Ascending aorta (tissue), 2 donors: ENCODE data around the gene WDR86. TPM values are rescaled to one million over a fixed set of nuclear protein-coding genes. Genes with fewer than 3 reads are reported as not detected.

ENCODE experiments used
- DNase-seq, 2 donors: peaks; one replicate each; pipeline ENCODE4 v3.0.0-alpha.2; 2019; ENCODE audit warnings: low spot score in 2 of 2
- H3K27ac ChIP-seq, 2 donors: fragments of 200-600 bp; sonication (generic); one replicate each; pipeline ENCODE4 v1.5.1; 2016 to 2017; ENCODE audit warnings: mild to moderate bottlenecking in 1 of 2
- H3K27me3 ChIP-seq: fragments of 200-600 bp; sonication (generic); one replicate; pipeline ENCODE4 v1.5.1; 2017
- H3K36me3 ChIP-seq, 2 donors: fragments of 200-600 bp; sonication (generic); one replicate each; pipeline ENCODE4 v1.5.1; 2016
- H3K4me1 ChIP-seq, 2 donors: fragments of 200-600 bp; sonication (generic); one replicate each; pipeline ENCODE4 v1.5.1; 2016 to 2017; ENCODE audit warnings: mild to moderate bottlenecking in 1 of 2
- H3K4me3 ChIP-seq, 2 donors: fragments of 200-600 bp; sonication (generic); one replicate each; pipeline ENCODE4 v1.5.1; 2016 to 2017; ENCODE audit warnings: mild to moderate bottlenecking in 1 of 2
- H3K9me3 ChIP-seq, 2 donors: fragments of 200-600 bp; sonication (generic); one replicate each; pipeline ENCODE4 v1.5.1; 2016
- CTCF ChIP-seq, 3 experiments: fragments of 200-600 bp in 2 of 3; fragments of 450-650 bp in 1 of 3; sonication (generic) in 2 of 3; IDR thresholded peaks; one replicate each; pipeline ENCODE4 v1.5.1; 2016 to 2019; ENCODE audit warnings: antibody characterized with exemption in 3 of 3, mild to moderate bottlenecking in 1 of 3, moderate library complexity in 1 of 3
- intact Hi-C: fragments of 100-400 bp; cut with DNase I; formaldehyde crosslinking; loops from one replicate; pipeline ENCODE4 v1.15.1; 2023
- total RNA-seq: library from RNA; depleted of rRNA; stranded (reverse); fragments of >200 nt; gene quantifications from one replicate; pipeline ENCODE4 v1.1.0, GENCODE V29; 2016

The WDR86 gene
- total RNA-seq, 1 donor from 2014 or later: 4.0 TPM

DNA sequence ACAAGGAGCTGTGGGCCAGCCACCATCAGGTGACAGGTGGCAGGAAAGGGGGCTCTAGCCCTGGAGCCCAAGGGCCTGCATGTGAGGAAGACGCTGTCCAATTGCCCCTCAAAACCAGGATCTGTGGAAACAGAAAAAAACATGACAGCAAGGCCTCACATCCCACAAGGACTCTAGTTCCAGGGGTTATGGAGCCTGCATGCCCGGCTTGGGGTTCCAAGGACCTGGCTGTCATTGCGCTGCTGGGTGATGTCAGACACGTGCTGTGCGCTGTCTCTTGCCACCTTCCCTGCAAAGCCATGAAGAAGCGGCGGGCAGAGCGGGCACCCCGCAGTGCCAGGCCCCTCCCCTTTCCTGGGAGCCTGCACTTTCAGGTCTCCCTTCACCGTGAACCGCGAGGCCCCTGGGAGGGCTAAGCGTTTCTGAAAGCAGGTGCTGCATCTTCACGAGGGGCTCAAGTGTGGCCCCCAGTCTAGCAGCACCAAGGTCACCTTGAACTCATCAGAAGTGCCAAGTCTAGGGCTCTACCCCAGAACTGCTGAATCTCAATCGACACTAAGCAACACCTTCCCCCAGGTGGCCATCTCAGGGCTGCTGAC lies 45.2 kb upstream of the WDR86 start:
- no peak for DNase-seq
- no peaks in the 10 kb centered on the region for H3K36me3 ChIP-seq
- H3K27ac ChIP-seq: no peak overlapping the region
- H3K27me3 ChIP-seq: no peaks in the 10 kb centered on the region
- H3K9me3 ChIP-seq: no peaks in the 10 kb centered on the region
- intact Hi-C loops: loop anchor here (10.0 kb wide), 1 partner anchor 300 kb away; no protein-coding TSS in a partner anchor
- H3K4me1 ChIP-seq: peaks cover 4 to 8% of the 10 kb centered on the region in 2 donors
- no peak overlapping the region for H3K4me3 ChIP-seq
- TF ChIP-seq CTCF (IDR thresholded peaks at IDR 0.05): no peak

DNA sequence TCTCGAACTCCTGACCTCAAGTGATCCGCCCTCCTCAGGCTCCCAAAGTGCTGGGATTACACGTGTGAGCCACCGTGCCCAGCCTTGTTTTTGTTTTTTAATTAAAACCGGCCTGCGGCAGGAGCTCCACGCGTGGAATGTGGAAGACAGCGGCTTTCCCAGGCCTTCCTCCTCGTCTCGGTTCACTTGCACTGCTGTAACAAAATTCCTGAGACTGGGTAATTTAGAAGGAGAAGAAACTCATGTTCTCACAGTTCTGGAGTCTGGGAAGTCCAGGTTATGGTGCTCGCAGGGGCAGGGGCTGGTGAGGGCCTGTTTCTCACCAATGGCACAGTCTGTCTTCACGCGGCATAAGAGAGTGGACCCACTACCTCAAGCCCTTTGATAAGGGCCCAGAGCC lies 44.5 kb upstream of the WDR86 start:
- DNase-seq: no peak
- H3K27me3 ChIP-seq: no peaks in the 10 kb centered on the region
- no peaks in the 10 kb centered on the region for H3K9me3 ChIP-seq
- H3K27ac ChIP-seq: no peak overlapping the region
- H3K4me3 ChIP-seq: no peak overlapping the region
- H3K4me1 ChIP-seq: peaks cover under 1 to 3% of the 10 kb centered on the region in 2 donors
- no peak for TF ChIP-seq CTCF (IDR thresholded peaks at IDR 0.05)
- intact Hi-C loops: loop anchor here (10.0 kb wide), 1 partner anchor 300 kb away; no protein-coding TSS in a partner anchor
- H3K36me3 ChIP-seq: no peaks in the 10 kb centered on the region

DNA sequence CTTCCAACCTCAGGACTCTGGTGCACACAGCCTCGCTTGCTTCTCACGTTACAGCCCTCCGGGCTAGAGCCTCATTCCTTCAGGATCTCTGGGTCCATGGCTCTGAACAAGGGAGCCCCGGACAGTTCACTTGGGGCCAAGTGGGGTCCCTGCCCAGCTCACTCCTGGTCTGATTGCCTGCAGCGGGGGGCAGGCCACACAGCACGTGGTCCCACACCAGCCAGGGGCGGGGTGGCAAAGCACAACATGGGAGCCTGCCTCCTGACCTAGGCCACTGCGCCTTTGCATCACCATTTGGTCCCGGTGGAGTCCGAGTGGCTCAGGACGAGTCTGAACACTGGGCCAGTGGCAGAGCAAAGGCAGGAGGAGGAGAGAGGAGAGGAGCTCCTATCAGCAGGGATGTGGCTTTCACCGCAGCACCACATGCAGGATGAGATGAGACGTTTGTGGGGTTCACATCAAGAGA lies 43.5 kb upstream of the WDR86 start:
- no peak overlapping the region for H3K27ac ChIP-seq
- H3K36me3 ChIP-seq: no peaks in the 10 kb centered on the region
- H3K9me3 ChIP-seq: no peaks in the 10 kb centered on the region
- no peak overlapping the region for H3K4me3 ChIP-seq
- H3K27me3 ChIP-seq: no peaks in the 10 kb centered on the region
- H3K4me1 ChIP-seq: no peaks in the 10 kb centered on the region
- intact Hi-C loops: loop anchor here (10.0 kb wide), 1 partner anchor 301 kb away; no protein-coding TSS in a partner anchor
- DNase-seq: no peak
- TF ChIP-seq CTCF (IDR thresholded peaks at IDR 0.05): no peak

- Histone ChIP-seq H3K27ac (no peak overlapping the region), H3K4me3 (no peak overlapping the region), H3K4me1 (peaks cover 0 to 2% of the 10 kb centered on the region in 2 donors), H3K9me3 (no peaks in the 10 kb centered on the region), H3K36me3 (no peaks in the 10 kb centered on the region), H3K27me3 (no peaks in the 10 kb centered on the region)
- intact Hi-C loops: loop anchor here (10.0 kb wide), 1 partner anchor 302 kb away; no protein-coding TSS in a partner anchor
- TF ChIP-seq CTCF (IDR thresholded peaks at IDR 0.05): no peak
- no peak for DNase-seq
Observed at GRCh38 chr7:151452680-151453325, 43.0 kb upstream of the WDR86 start.

DNA sequence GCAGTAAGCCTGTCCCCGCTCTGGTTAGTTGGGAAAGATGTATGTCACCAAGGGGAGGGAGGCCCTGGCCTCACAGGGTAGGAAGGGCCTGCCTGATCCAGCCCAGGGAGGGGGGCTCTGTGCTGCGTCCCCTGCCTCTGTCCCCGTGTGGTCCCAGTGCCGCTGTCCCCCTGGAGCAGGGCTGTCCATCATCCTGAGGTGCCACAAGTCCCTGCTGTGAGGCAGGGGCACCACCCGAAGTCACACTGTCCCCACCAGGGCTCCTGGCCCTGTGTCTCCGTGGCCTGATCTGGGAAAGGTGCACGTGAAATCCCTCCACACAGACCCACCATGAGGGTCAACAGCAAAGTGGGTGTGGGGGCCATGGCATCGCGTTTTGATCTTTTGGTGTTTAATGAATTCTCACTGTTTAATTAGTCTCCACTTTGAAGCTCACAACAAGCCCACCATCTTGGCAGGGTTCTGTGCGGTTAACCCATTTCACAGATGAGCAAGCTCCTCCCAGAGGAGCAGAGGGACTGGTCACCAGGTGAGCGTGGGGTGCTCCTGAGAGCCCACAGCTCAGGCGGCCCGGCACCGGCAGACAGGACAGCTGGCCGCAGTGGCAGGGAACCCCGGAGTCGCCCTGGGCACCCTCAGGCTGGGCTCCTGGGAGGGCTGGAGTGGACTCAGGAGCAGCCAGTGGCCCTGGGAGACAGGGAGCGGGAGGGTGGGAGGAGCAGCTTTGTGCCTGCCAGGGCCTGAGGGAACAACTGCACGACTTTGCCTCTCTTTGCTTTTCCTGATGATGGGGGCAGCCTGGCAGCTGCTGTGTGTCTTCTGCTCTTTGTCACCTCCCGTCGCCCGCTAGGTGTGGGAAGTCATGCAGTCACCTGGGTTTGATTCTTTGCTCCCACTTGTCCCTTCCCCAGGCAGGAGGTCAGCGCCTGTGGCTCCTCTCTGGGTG lies 42.1 kb upstream of the WDR86 start:
- DNase-seq: no peak
- H3K9me3 ChIP-seq: no peaks in the 10 kb centered on the region
- no peak for TF ChIP-seq CTCF (IDR thresholded peaks at IDR 0.05)
- H3K27me3 ChIP-seq: no peaks in the 10 kb centered on the region
- no peak overlapping the region for H3K27ac ChIP-seq
- H3K36me3 ChIP-seq: no peaks in the 10 kb centered on the region
- H3K4me1 ChIP-seq: peaks cover 0 to 2% of the 10 kb centered on the region in 2 donors
- H3K4me3 ChIP-seq: no peak overlapping the region
- intact Hi-C loops: loop anchor here (10.0 kb wide), 1 partner anchor 303 kb away; no protein-coding TSS in a partner anchor
